Esophagus muscularis mucosa (tissue), 3 donors: ENCODE data around the gene STK39.

ENCODE experiments used
- CTCF ChIP-seq, 3 experiments: fragments of 200-600 bp in 2 of 3; fragments of 450-650 bp in 1 of 3; sonication (generic) in 2 of 3; IDR thresholded peaks; one replicate each; pipeline ENCODE4 v1.5.1; 2017 to 2019; ENCODE audit warnings: antibody characterized with exemption in 3 of 3, mild to moderate bottlenecking in 2 of 3, moderate library complexity in 1 of 3
- POLR2AphosphoS5 ChIP-seq, 2 donors: sonication (generic); formaldehyde crosslinking; IDR thresholded peaks; one replicate each; pipeline ENCODE4 v1.6.1; 2017; ENCODE audit warnings: antibody characterized with exemption in 2 of 2

GRCh38 chr2:168233726-168234406 is 13.5 kb downstream of the STK39 start:
- TF ChIP-seq POLR2AphosphoS5 (IDR thresholded peaks at IDR 0.05) (no peak), CTCF (IDR thresholded peaks at IDR 0.05) (no peak)
